Smooth muscle cell (in vitro differentiated cells): ENCODE data around the gene C1RL. TPM values are rescaled to one million over a fixed set of nuclear protein-coding genes. Genes with fewer than 3 reads are reported as not detected.

Experiments
- DNase-seq: peaks from one replicate; lab custom pipeline; 2025; ENCODE audit not compliant: unreplicated experiment; lab: John Stamatoyannopoulos, UW
- H2AFZ ChIP-seq: fragments of 200-600 bp; sonication (generic); 2 replicates; pipeline ENCODE4 v1.6.0; 2016; ENCODE audit warnings: antibody characterized with exemption, low read depth, mild to moderate bottlenecking
- H3F3A ChIP-seq: fragments of 200-600 bp; sonication (generic); 2 replicates; pipeline ENCODE4 v1.6.0; 2017; ENCODE audit warnings: antibody characterized with exemption, low read depth
- H3K27ac ChIP-seq: fragments of 200-600 bp; sonication (generic); 2 replicates; pipeline ENCODE4 v1.5.1; 2016; ENCODE audit warnings: low read depth, mild to moderate bottlenecking
- H3K27me3 ChIP-seq: fragments of 200-600 bp; sonication (generic); 2 replicates; pipeline ENCODE4 v1.6.1; 2016; ENCODE audit warnings: low read depth, mild to moderate bottlenecking
- H3K36me3 ChIP-seq: fragments of 200-600 bp; sonication (generic); 2 replicates; pipeline ENCODE4 v1.5.1; 2016; ENCODE audit warnings: low read depth
- H3K4me1 ChIP-seq: fragments of 200-600 bp; sonication (generic); 2 replicates; pipeline ENCODE4 v1.5.1; 2016; ENCODE audit warnings: low read depth
- H3K4me2 ChIP-seq: fragments of 200-600 bp; sonication (generic); 2 replicates; pipeline ENCODE4 v1.6.0; 2016; ENCODE audit warnings: mild to moderate bottlenecking
- H3K4me3 ChIP-seq: fragments of 200-600 bp; sonication (generic); 2 replicates; pipeline ENCODE4 v1.5.1; 2016; ENCODE audit warnings: mild to moderate bottlenecking
- H3K79me2 ChIP-seq: fragments of 200-600 bp; sonication (generic); 2 replicates; pipeline ENCODE4 v1.6.0; 2016; ENCODE audit warnings: low read depth, mild to moderate bottlenecking
- H3K9ac ChIP-seq: fragments of 200-600 bp; sonication (generic); 2 replicates; pipeline ENCODE4 v1.6.0; 2016; ENCODE audit warnings: low read depth
- H3K9me3 ChIP-seq: fragments of 200-600 bp; sonication (generic); replicated peaks from 2 replicates; pipeline ENCODE4 v1.5.1; 2016; ENCODE audit warnings: low read depth
- H4K20me1 ChIP-seq: fragments of 200-600 bp; sonication (generic); 2 replicates; pipeline ENCODE4 v1.6.0; 2016; ENCODE audit warnings: low read depth
- WGBS: methylation state at CpG from one replicate; pipeline ENCODE4 v1.1.7; 2016; ENCODE audit warnings: low lambda C conversion rate; 5-methylcytosine and 5-hydroxymethylcytosine counted together
- polyA plus RNA-seq: library from polyadenylated mRNA; unstranded; fragments of >200 nt; fragmentation: Nextera tagmentation; extraction: Ambion mirVana; gene quantifications from 2 replicates; pipeline ENCODE4 v1.2.1, GENCODE V29; 2016
- total RNA-seq: library from RNA; depleted of rRNA; stranded (reverse); fragments of >200 nt; gene quantifications from 2 replicates; pipeline ENCODE4 v1.2.3, GENCODE V29; 2014
- TF ChIP-seq, protein P1 (sequence below): fragments of 200-600 bp; sonication (generic); IDR thresholded peaks from 2 replicates; pipeline ENCODE4 v1.5.1; 2017; ENCODE audit warnings: borderline replicate concordance, mild to moderate bottlenecking, antibody characterized with exemption; ENCODE audit not compliant: insufficient read depth, poor library complexity, severe bottlenecking

C1RL gene
- total and polyA plus RNA-seq, 2 experiments from 2014 or later = 8.7 to 21.1 TPM

DNA sequence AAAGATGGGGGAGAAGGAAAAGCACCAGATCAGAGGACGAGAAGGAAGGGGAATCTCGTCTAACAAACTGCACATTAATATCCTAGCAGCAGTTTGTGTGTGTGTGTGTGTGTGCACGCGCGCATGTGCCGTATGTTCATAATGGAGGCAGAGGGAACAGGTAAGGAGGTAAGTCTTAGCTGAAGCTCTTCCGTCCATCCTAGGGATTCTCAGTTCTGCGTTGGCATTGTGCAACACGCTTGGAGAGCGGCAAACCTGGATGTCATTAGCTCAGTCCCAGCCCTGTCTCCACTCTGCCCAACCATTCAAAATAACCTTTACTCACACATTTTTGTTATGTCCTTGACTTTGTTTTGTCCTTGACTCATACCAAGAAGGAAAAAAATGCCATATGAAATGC lies 15.1 kb downstream of the C1RL start:
- no peak overlapping the region for H3K4me2 ChIP-seq
- H2AFZ ChIP-seq = no peak overlapping the region
- H3K27ac ChIP-seq = no peak overlapping the region
- no peaks in the 10 kb centered on the region for H3K27me3 ChIP-seq
- H3K4me3 ChIP-seq = no peak overlapping the region
- TF ChIP-seq, protein P1, sequence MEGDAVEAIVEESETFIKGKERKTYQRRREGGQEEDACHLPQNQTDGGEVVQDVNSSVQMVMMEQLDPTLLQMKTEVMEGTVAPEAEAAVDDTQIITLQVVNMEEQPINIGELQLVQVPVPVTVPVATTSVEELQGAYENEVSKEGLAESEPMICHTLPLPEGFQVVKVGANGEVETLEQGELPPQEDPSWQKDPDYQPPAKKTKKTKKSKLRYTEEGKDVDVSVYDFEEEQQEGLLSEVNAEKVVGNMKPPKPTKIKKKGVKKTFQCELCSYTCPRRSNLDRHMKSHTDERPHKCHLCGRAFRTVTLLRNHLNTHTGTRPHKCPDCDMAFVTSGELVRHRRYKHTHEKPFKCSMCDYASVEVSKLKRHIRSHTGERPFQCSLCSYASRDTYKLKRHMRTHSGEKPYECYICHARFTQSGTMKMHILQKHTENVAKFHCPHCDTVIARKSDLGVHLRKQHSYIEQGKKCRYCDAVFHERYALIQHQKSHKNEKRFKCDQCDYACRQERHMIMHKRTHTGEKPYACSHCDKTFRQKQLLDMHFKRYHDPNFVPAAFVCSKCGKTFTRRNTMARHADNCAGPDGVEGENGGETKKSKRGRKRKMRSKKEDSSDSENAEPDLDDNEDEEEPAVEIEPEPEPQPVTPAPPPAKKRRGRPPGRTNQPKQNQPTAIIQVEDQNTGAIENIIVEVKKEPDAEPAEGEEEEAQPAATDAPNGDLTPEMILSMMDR = no peak
- no peaks in the 10 kb centered on the region for H3K79me2 ChIP-seq
- no peaks in the 10 kb centered on the region for H3K36me3 ChIP-seq
- 95% methylated on average over 10 of the region's 10 CpGs for WGBS
- H3K4me1 ChIP-seq = no peaks in the 10 kb centered on the region
- H3K9ac ChIP-seq = no peak overlapping the region
- no peaks in the 10 kb centered on the region for H4K20me1 ChIP-seq
- no peaks in the 10 kb centered on the region for H3K9me3 ChIP-seq
- DNase-seq = no peak
- H3F3A ChIP-seq = no peaks in the 10 kb centered on the region

DNA sequence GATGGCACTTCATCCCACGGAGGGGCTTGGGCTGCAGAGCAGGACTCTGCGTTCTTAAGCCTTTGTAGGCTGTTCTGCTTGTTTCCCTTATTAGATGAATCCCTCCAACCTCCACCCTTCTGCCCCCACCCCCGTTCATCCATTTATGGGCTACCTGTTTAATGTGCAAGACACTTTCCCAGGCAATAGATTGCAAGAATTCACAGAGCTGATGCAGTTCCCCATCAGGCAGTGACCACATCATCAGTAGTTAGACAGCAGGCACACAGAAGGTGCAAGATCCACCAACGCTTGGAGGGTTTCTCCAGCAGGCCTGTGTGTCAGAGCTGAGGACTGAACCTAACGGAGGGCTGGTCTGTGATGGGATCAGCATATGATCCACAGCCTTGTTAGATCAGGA lies 15.5 kb downstream of the C1RL start:
- TF ChIP-seq, protein P1 = no peak
- DNase-seq = no peak
- Histone ChIP-seq H3K9ac (no peak overlapping the region), H3K4me3 (no peak overlapping the region), H2AFZ (no peak overlapping the region), H3K79me2 (no peaks in the 10 kb centered on the region), H3K27ac (no peak overlapping the region), H3F3A (no peaks in the 10 kb centered on the region), H3K4me2 (no peak overlapping the region), H3K27me3 (no peaks in the 10 kb centered on the region), H3K4me1 (no peaks in the 10 kb centered on the region), H3K9me3 (no peaks in the 10 kb centered on the region), H3K36me3 (no peaks in the 10 kb centered on the region), H4K20me1 (no peaks in the 10 kb centered on the region)
- WGBS = 76% methylated on average over 5 of the region's 5 CpGs

DNA sequence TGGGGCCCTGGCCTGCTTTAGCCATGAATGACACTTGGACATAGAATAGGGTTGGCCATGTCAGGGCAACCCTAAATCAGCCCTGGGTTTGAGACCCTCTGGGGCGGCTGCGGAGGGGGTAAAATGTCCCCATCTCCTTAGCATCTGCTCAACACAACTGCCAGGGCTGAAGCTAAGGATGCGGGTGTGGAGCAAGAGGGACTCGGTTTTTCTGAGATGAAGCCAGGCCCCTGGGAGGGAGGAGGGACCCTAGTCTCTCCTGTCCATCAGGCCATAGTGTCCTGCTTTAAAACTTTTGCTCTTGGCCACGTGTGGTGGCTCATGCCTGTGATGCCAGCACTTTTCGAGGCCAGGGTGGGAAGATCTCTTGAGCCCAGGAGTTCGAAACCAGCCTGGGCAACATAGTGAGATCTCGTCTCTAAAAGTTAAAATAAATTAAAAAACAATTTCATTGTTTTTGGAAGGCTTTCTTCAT lies 16.0 kb downstream of the C1RL start:
- H3K4me1 ChIP-seq = no peaks in the 10 kb centered on the region
- H2AFZ ChIP-seq = peak overlapping the region; percentile 10
- TF ChIP-seq, protein P1 = no peak
- H3K79me2 ChIP-seq = no peaks in the 10 kb centered on the region
- no peak overlapping the region for H3K4me2 ChIP-seq
- H3K9ac ChIP-seq = no peak overlapping the region
- H3K9me3 ChIP-seq = no peaks in the 10 kb centered on the region
- no peak for DNase-seq
- H3K27me3 ChIP-seq = no peaks in the 10 kb centered on the region
- no peaks in the 10 kb centered on the region for H3K36me3 ChIP-seq
- no peaks in the 10 kb centered on the region for H4K20me1 ChIP-seq
- no peaks in the 10 kb centered on the region for H3F3A ChIP-seq
- 88% methylated on average over 8 of the region's 8 CpGs for WGBS
- H3K27ac ChIP-seq = no peak overlapping the region
- no peak overlapping the region for H3K4me3 ChIP-seq

DNA sequence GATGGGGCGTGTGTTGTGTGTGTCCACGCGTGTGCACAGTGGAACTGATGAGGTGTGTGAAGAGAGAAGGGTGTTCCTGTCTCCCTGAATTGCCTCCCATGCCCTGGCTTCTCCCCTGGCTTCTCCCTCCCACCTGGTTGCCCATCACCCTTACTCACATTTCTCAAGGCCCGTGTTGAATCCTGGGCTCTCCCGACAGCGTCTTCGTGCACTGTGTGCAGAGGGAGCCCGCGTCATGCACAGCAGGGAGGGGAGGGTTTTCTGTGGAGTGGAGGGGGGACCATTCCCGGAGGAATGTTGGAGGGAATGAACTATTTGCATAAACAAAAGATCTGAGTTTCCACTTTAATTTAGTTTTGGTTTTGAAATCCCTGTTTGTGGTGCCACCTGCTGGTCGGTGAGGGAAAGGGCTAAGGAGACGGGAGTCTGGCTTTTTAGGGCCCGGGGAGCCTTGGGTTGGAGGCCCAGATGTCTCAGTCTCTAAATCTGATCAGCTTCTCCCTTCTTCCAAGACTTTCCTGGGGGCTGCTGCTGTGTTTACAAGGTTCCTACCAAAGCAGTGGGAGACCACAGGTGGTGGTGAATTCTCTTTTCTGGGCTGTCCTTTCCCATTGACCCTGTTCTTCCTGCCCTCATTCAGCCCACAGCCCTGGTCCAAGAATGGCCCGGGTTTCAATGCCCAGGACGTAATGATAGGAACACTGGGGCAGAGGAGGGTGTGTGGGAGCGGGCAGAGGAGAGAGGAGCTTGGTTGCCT lies 16.6 kb downstream of the C1RL start, which contains the start of gene C1R:
Gene C1R (minus strand): TSS at position 217 of the 757 bp plus-strand sequence. CDS start 57 bp downstream, at position 160.
- Histone ChIP-seq H3K4me3 (peak within 1 kb of the TSS; percentile 43), H4K20me1 (no peaks in the 10 kb centered on the region), H3K4me1 (no peaks in the 10 kb centered on the region), H3K36me3 (no peaks in the 10 kb centered on the region), H3K9ac (no peak within 1 kb of the TSS), H3F3A (no peaks in the 10 kb centered on the region), H3K4me2 (peak within 1 kb of the TSS; percentile 82), H3K9me3 (no peaks in the 10 kb centered on the region), H3K27me3 (no peaks in the 10 kb centered on the region), H2AFZ (peak within 1 kb of the TSS; percentile 10), H3K79me2 (no peaks in the 10 kb centered on the region), H3K27ac (no peak within 1 kb of the TSS)
- peak; percentile 42 for DNase-seq
- WGBS = 36% methylated on average over 16 of the region's 16 CpGs
- TF ChIP-seq, protein P1 = peak; percentile 86
